HEK293 (cell line): ENCODE measurements around the gene CAND2.

Source experiments
- CTCF ChIA-PET: fragments of 350-600 bp; formaldehyde crosslinking; extraction: SDS; loops from one replicate; lab custom pipeline; 2021; ENCODE audit warnings: antibody characterized with exemption; lab: Yijun Ruan, JAX
- POLR2A ChIA-PET: fragments of 300-600 bp; formaldehyde crosslinking; extraction: SDS; loops from one replicate; lab custom pipeline; 2020; ENCODE audit warnings: antibody characterized with exemption, inconsistent platforms; lab: Yijun Ruan, JAX
- H3K27ac ChIP-seq: fragments of 200-500 bp; sonication (Bioruptor generic); 2 replicates; pipeline ENCODE4 v1.5.1; 2014; ENCODE audit warnings: low read depth, low read length, control low read depth, inconsistent platforms; ENCODE audit errors: extremely low read depth
- H3K36me3 ChIP-seq, 2 experiments: fragments of 200-500 bp in 1 of 2; sonication (Bioruptor generic) in 1 of 2; 1 replicate in 1 of 2; 2 replicates in 1 of 2; pipeline ENCODE4 v1.5.1; 2014 to 2017; ENCODE audit warnings: inconsistent platforms in 2 of 2, low read length in 2 of 2; ENCODE audit not compliant: control insufficient read depth in 2 of 2, insufficient read depth in 1 of 2
- H3K4me1 ChIP-seq: fragments of 200-500 bp; sonication (Bioruptor generic); 2 replicates; pipeline ENCODE4 v1.5.1; 2014; ENCODE audit warnings: mild to moderate bottlenecking, low read length, inconsistent platforms; ENCODE audit not compliant: control insufficient read depth, insufficient read depth
- H3K4me3 ChIP-seq: 2 replicates; pipeline ENCODE4 v1.5.1; 2011; ENCODE audit warnings: low read depth, mild to moderate bottlenecking, control low read depth, low read length, moderate library complexity
- H3K9me3 ChIP-seq: fragments of 200-500 bp; sonication (Bioruptor generic); 2 replicates; pipeline ENCODE4 v1.5.1; 2014; ENCODE audit warnings: low read depth, low read length, inconsistent platforms; ENCODE audit not compliant: control insufficient read depth, insufficient read depth
- GLIS1 ChIP-seq: fragments of 450-650 bp; formaldehyde crosslinking; IDR thresholded peaks from 2 replicates; pipeline ENCODE4 v1.5.1; 2016; ENCODE audit warnings: missing biosample characterization, missing genetic modification characterization
- KLF1 ChIP-seq: fragments of 450-650 bp; formaldehyde crosslinking; IDR thresholded peaks from 2 replicates; pipeline ENCODE4 v1.5.1; 2016; ENCODE audit warnings: missing biosample characterization, missing genetic modification characterization
- KLF10 ChIP-seq: fragments of 450-650 bp; IDR thresholded peaks from 2 replicates; pipeline ENCODE4 v1.5.1; 2018; ENCODE audit warnings: missing biosample characterization, mild to moderate bottlenecking, missing genetic modification characterization
- KLF16 ChIP-seq: fragments of 450-650 bp; formaldehyde crosslinking; IDR thresholded peaks from 2 replicates; pipeline ENCODE4 v1.5.1; 2017; ENCODE audit warnings: missing biosample characterization, missing genetic modification characterization
- PATZ1 ChIP-seq: fragments of 450-650 bp; formaldehyde crosslinking; IDR thresholded peaks from 2 replicates; pipeline ENCODE4 v1.5.1; 2016; ENCODE audit warnings: missing biosample characterization, missing genetic modification characterization
- SP3 ChIP-seq: fragments of 450-650 bp; formaldehyde crosslinking; IDR thresholded peaks from 2 replicates; pipeline ENCODE4 v1.5.1; 2016; ENCODE audit warnings: missing biosample characterization, missing genetic modification characterization
- TRIM28 ChIP-seq: IDR thresholded peaks from 2 replicates; pipeline ENCODE4 v1.6.1; 2011; ENCODE audit warnings: low read length, control low read depth, borderline replicate concordance
- ZBTB8A ChIP-seq: fragments of 450-650 bp; formaldehyde crosslinking; IDR thresholded peaks from 2 replicates; pipeline ENCODE4 v1.5.1; 2016; ENCODE audit warnings: missing biosample characterization, missing genetic modification characterization
- ZFP69B ChIP-seq: fragments of 450-650 bp; formaldehyde crosslinking; IDR thresholded peaks from 2 replicates; pipeline ENCODE4 v1.5.1; 2016; ENCODE audit warnings: missing biosample characterization, missing genetic modification characterization
- ZNF114 ChIP-seq: fragments of 450-650 bp; formaldehyde crosslinking; IDR thresholded peaks from 2 replicates; pipeline ENCODE4 v1.5.0; 2017; ENCODE audit warnings: missing biosample characterization, missing genetic modification characterization
- ZNF2 ChIP-seq: fragments of 450-650 bp; formaldehyde crosslinking; IDR thresholded peaks from 2 replicates; pipeline ENCODE4 v1.5.1; 2016; ENCODE audit warnings: missing biosample characterization, missing genetic modification characterization
- ZNF311 ChIP-seq: fragments of 450-650 bp; formaldehyde crosslinking; IDR thresholded peaks from 2 replicates; pipeline ENCODE4 v1.5.1; 2017; ENCODE audit warnings: missing biosample characterization, missing genetic modification characterization, borderline replicate concordance
- ZNF341 ChIP-seq: fragments of 450-650 bp; formaldehyde crosslinking; IDR thresholded peaks from 2 replicates; pipeline ENCODE4; 2016; ENCODE audit warnings: low read depth, missing biosample characterization, missing genetic modification characterization
- ZNF555 ChIP-seq: fragments of 450-650 bp; formaldehyde crosslinking; conservative IDR thresholded peaks from 2 replicates; pipeline ENCODE4 v1.5.1; 2017; ENCODE audit warnings: missing biosample characterization, mild to moderate bottlenecking, missing genetic modification characterization, inconsistent platforms
- ZNF623 ChIP-seq: fragments of 450-650 bp; formaldehyde crosslinking; IDR thresholded peaks from 2 replicates; pipeline ENCODE4 v1.5.1; 2016; ENCODE audit warnings: missing biosample characterization, missing genetic modification characterization
- ZNF660 ChIP-seq: fragments of 450-650 bp; IDR thresholded peaks from 2 replicates; pipeline ENCODE4 v1.5.1; 2018; ENCODE audit warnings: missing biosample characterization, mild to moderate bottlenecking, missing genetic modification characterization
- ZNF76 ChIP-seq: fragments of 450-650 bp; formaldehyde crosslinking; IDR thresholded peaks from 2 replicates; pipeline ENCODE4; 2016; ENCODE audit warnings: low read depth, missing biosample characterization, missing genetic modification characterization, borderline replicate concordance
- ZNF768 ChIP-seq: fragments of 450-650 bp; formaldehyde crosslinking; IDR thresholded peaks from 2 replicates; pipeline ENCODE4 v1.5.1; 2018; ENCODE audit warnings: missing biosample characterization, mild to moderate bottlenecking, missing genetic modification characterization
- ZNF776 ChIP-seq: fragments of 450-650 bp; formaldehyde crosslinking; IDR thresholded peaks from 2 replicates; pipeline ENCODE4 v1.5.0; 2017; ENCODE audit warnings: missing biosample characterization, missing genetic modification characterization, borderline replicate concordance
- ZNF791 ChIP-seq: fragments of 450-650 bp; formaldehyde crosslinking; IDR thresholded peaks from 2 replicates; pipeline ENCODE4 v1.5.1; 2016; ENCODE audit warnings: missing biosample characterization, missing genetic modification characterization
- TF ChIP-seq, protein P1 (sequence below): fragments of 450-650 bp; formaldehyde crosslinking; IDR thresholded peaks from 2 replicates; pipeline ENCODE4 v1.5.1; 2017; ENCODE audit warnings: missing biosample characterization, missing genetic modification characterization
- TF ChIP-seq, protein P2 (sequence below): fragments of 450-650 bp; formaldehyde crosslinking; IDR thresholded peaks from 2 replicates; pipeline ENCODE4 v1.5.1; 2017; ENCODE audit warnings: missing biosample characterization, mild to moderate bottlenecking, missing genetic modification characterization, moderate library complexity
- TF ChIP-seq, protein P3 (sequence below): fragments of 450-650 bp; formaldehyde crosslinking; IDR thresholded peaks from 2 replicates; pipeline ENCODE4 v1.5.1; 2016; ENCODE audit warnings: missing biosample characterization, missing genetic modification characterization
- TF ChIP-seq, protein P4 (sequence below): fragments of 450-650 bp; formaldehyde crosslinking; IDR thresholded peaks from 2 replicates; pipeline ENCODE4 v1.5.1; 2016; ENCODE audit warnings: missing biosample characterization, missing genetic modification characterization

The CAND2 gene

DNA sequence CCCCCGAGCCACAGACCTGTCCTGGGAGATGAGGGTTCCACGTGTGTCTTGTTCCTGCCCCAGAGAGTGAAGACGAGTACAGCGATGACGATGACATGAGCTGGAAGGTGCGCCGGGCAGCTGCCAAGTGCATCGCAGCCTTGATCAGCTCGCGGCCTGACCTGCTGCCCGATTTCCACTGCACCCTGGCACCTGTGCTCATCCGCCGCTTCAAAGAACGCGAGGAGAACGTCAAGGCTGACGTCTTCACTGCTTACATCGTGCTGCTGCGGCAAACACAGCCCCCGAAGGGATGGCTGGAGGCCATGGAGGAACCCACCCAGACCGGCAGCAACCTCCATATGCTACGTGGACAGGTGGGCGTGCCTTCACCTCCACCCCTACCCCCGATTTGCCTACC lies 18.6 kb downstream of the CAND2 start (continued):
- TF ChIP-seq, protein P1, sequence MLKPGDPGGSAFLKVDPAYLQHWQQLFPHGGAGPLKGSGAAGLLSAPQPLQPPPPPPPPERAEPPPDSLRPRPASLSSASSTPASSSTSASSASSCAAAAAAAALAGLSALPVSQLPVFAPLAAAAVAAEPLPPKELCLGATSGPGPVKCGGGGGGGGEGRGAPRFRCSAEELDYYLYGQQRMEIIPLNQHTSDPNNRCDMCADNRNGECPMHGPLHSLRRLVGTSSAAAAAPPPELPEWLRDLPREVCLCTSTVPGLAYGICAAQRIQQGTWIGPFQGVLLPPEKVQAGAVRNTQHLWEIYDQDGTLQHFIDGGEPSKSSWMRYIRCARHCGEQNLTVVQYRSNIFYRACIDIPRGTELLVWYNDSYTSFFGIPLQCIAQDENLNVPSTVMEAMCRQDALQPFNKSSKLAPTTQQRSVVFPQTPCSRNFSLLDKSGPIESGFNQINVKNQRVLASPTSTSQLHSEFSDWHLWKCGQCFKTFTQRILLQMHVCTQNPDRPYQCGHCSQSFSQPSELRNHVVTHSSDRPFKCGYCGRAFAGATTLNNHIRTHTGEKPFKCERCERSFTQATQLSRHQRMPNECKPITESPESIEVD (tag by site-specific recombination): no peak
- no peak for TF ChIP-seq ZNF776 (tag by site-specific recombination)
- no peak for TF ChIP-seq ZNF114 (tag by site-specific recombination)
- no peak for TF ChIP-seq KLF10 (tag by site-specific recombination)
- TF ChIP-seq SP3 (tag by site-specific recombination): no peak
- TF ChIP-seq ZNF768 (tag by site-specific recombination): no peak
- no peak for TF ChIP-seq KLF16
- no peak for TF ChIP-seq ZBTB8A (tag by site-specific recombination)
- TF ChIP-seq, protein P2, sequence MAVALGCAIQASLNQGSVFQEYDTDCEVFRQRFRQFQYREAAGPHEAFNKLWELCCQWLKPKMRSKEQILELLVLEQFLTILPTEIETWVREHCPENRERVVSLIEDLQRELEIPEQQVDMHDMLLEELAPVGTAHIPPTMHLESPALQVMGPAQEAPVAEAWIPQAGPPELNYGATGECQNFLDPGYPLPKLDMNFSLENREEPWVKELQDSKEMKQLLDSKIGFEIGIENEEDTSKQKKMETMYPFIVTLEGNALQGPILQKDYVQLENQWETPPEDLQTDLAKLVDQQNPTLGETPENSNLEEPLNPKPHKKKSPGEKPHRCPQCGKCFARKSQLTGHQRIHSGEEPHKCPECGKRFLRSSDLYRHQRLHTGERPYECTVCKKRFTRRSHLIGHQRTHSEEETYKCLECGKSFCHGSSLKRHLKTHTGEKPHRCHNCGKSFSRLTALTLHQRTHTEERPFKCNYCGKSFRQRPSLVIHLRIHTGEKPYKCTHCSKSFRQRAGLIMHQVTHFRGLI (tag by site-specific recombination): no peak

DNA sequence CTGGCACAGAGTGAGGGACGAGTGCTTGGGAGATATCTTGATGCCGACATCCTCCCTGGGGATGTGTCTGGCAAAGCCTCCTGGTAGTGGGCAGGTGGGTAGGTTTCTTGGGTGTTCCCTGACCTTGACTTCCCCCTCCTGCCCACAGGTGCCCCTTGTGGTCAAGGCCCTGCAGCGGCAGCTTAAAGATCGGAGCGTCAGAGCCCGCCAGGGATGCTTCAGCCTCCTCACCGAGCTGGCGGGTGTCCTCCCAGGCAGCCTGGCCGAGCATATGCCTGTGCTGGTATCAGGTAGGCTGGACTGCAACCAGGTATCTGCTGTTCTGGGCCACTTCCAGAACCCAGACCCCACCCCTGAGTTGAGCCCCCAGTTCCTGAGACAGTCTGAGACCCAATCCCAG lies 19.2 kb downstream of the CAND2 start:
- no peaks in the 10 kb centered on the region for H3K4me1 ChIP-seq
- ChIA-PET CTCF (interaction anchor here (0.6 to 1.6 kb wide), 2 partner anchors 109 to 1870 kb away, joined by 3 read pairs; no protein-coding TSS in a partner anchor), POLR2A (interaction anchor here (0.9 kb wide), 1 partner anchor 26 kb away, joined by 3 read pairs; the partner anchor contains the start of gene RPL32)
- H3K9me3 ChIP-seq: no peaks in the 10 kb centered on the region
- no peak overlapping the region for H3K27ac ChIP-seq
- TF ChIP-seq, protein P3, sequence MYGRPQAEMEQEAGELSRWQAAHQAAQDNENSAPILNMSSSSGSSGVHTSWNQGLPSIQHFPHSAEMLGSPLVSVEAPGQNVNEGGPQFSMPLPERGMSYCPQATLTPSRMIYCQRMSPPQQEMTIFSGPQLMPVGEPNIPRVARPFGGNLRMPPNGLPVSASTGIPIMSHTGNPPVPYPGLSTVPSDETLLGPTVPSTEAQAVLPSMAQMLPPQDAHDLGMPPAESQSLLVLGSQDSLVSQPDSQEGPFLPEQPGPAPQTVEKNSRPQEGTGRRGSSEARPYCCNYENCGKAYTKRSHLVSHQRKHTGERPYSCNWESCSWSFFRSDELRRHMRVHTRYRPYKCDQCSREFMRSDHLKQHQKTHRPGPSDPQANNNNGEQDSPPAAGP (tag by site-specific recombination): no peak
- no peak for TF ChIP-seq GLIS1 (tag by site-specific recombination)
- TF ChIP-seq ZNF555 (tag by site-specific recombination): no peak
- TF ChIP-seq PATZ1: no peak
- TF ChIP-seq TRIM28: no peak
- TF ChIP-seq ZNF2 (tag by site-specific recombination): no peak
- H3K36me3 ChIP-seq: peaks cover 0 to 79% of the 10 kb centered on the region in 2 experiments; a peak in 2 of 3 replicates
- H3K4me3 ChIP-seq: no peak overlapping the region

- ChIA-PET POLR2A (no interaction called here), CTCF (no interaction called here)
- Histone ChIP-seq H3K27ac (no peak overlapping the region), H3K36me3 (peaks cover 0 to 80% of the 10 kb centered on the region in 2 experiments; a peak in 2 of 3 replicates), H3K4me1 (no peaks in the 10 kb centered on the region), H3K9me3 (no peaks in the 10 kb centered on the region), H3K4me3 (no peak overlapping the region)
- no peak for TF ChIP-seq KLF1 (tag by site-specific recombination)
- TF ChIP-seq ZNF311 (tag by site-specific recombination): no peak
- TF ChIP-seq ZNF791 (tag by site-specific recombination): no peak
- TF ChIP-seq ZNF76: no peak
- no peak for TF ChIP-seq KLF10 (tag by site-specific recombination)
- TF ChIP-seq, protein P4, sequence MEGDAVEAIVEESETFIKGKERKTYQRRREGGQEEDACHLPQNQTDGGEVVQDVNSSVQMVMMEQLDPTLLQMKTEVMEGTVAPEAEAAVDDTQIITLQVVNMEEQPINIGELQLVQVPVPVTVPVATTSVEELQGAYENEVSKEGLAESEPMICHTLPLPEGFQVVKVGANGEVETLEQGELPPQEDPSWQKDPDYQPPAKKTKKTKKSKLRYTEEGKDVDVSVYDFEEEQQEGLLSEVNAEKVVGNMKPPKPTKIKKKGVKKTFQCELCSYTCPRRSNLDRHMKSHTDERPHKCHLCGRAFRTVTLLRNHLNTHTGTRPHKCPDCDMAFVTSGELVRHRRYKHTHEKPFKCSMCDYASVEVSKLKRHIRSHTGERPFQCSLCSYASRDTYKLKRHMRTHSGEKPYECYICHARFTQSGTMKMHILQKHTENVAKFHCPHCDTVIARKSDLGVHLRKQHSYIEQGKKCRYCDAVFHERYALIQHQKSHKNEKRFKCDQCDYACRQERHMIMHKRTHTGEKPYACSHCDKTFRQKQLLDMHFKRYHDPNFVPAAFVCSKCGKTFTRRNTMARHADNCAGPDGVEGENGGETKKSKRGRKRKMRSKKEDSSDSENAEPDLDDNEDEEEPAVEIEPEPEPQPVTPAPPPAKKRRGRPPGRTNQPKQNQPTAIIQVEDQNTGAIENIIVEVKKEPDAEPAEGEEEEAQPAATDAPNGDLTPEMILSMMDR (tag by site-specific recombination): no peak
- TF ChIP-seq ZNF623 (tag by site-specific recombination): no peak
- no peak for TF ChIP-seq ZNF660
- TF ChIP-seq ZFP69B (tag by site-specific recombination): no peak
- no peak for TF ChIP-seq ZNF341 (tag by site-specific recombination)
Measured at GRCh38 chr3:12816521-12817342, 20.3 kb downstream of the CAND2 start.
